ENCODE measurements around the gene CEBPG. TPM values are rescaled to one million over a fixed set of nuclear protein-coding genes. Genes with fewer than 3 reads are reported as not detected.
A peak's percentile ranks its signal among the peaks of the same experiment; 100 is the strongest.

CEBPG gene
- polyA plus RNA-seq, 6 donors from 2014 or later, result 7.1 to 12.0 (median 9.9) TPM

DNA sequence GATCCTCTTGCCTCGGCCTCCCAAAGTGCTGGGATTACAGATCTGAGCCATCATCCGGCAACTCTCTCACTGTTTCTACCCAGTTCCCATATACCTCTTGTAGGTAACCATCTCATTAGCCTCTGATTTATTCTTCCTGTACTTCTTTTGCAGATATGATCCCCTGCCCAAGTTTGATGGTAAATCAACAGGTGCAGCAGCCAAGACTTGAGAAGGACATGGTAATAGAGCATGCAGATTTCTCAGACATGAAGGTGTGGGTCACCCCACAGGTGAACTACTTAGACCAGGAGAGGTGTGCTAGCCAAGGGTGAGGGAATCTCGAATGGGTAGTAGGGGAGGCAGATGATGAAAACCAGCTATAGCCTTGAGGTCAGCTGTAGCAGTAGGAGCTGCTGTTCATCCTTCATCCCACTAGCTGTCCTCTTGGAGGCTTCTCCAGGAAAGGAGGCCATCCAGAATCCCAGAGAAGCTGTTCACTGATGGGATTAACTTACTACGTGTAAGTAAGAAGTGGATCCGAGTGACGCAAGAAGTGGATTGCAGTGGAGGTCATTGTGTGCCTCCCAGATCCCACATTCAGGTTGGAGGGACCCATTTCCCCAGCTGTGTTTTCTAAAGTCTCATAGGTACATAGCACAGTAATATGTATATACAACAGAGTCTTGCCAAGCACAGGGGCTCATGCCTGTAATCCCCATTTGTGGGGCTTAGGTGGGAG is 10.8 kb upstream of the CEBPG start:
- H3K4me1 Mint-ChIP-seq, result no peaks in the 10 kb centered on the region
- H3K27me3 Mint-ChIP-seq, result peaks cover 24 to 53% (median 49%) of the 10 kb centered on the region in 3 donors
- ATAC-seq (ENCODE audit: low read depth in 2 of 2), result no peak
- no peak for DNase-seq
- H3K9me3 Mint-ChIP-seq, result no peaks in the 10 kb centered on the region
- no peak overlapping the region for H3K27ac Mint-ChIP-seq
- no peak overlapping the region for H3K4me3 Mint-ChIP-seq
- no peaks in the 10 kb centered on the region for H3K36me3 Mint-ChIP-seq

DNA sequence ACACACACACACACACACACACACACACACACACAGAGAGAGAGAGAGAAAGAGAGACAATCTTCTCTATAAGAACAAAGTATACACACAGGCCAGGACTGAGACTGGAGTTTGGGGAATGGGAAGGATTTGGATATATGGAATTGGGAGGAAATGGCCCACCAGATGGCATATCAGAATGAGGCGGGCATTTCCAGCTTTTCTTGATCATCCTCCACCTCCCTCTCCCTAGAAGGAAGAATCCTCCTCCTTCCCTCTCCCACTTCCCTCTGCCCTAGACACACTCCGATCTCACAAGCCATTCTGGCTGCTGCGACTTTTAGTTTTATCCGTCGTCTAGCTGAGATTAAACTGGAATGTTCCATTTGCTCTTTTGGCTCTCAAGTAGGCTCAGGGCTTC is 10.0 kb upstream of the CEBPG start:
- Mint-ChIP-seq H3K27ac (peak overlapping the region in 2 of 6 donors; percentile 22 to 25), H3K9me3 (no peaks in the 10 kb centered on the region), H3K27me3 (peaks cover 27 to 56% (median 47%) of the 10 kb centered on the region in 3 donors), H3K4me1 (no peaks in the 10 kb centered on the region), H3K36me3 (no peaks in the 10 kb centered on the region), H3K4me3 (no peak overlapping the region)
- DNase-seq, result no peak
- no peak for ATAC-seq (ENCODE audit: low read depth in 2 of 2)

DNA sequence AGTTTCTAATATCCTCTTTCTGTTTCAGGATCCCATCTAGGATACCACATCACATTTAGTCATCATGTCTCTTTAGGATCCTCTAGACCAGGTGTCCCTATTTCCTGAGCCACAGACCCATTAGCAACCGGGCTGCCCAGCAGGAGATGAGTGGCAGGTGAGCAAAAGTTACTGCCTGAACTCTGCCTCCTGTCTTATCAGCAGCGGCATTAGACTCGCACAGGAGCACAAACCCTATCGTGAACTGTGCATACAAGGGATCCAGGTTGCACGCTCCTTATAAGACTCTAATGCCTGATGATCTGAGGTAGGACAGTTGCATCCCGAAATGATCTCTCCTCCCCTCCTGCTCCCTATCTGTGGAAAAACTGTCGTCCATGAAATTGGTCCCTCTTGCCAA is 7.8 kb upstream of the CEBPG start:
- Mint-ChIP-seq H3K36me3 (no peaks in the 10 kb centered on the region), H3K9me3 (no peaks in the 10 kb centered on the region), H3K27me3 (peaks cover 27 to 44% (median 39%) of the 10 kb centered on the region in 3 donors), H3K4me3 (no peak overlapping the region), H3K4me1 (no peaks in the 10 kb centered on the region), H3K27ac (no peak overlapping the region)
- no peak for DNase-seq
- no peak for ATAC-seq (ENCODE audit: low read depth in 2 of 2)

DNA sequence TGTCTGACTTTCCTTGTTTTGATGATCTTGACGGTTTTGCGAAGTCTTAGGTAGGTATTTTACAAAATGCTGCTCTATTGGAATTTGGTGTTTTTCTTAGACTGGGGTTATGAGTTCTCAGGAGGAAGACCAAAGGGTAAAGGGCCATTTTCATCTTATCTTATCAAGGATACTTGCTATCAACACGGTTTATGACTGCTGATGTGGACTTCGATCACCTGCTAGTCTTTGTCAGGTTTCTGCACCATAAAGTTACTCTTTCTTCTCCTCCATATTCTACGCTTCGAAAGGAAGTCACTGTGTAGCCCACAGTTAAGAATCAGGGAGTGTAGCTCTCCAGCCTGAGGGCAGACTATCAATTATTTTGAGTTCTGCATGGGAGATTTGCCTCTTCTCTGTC is 7.4 kb upstream of the CEBPG start:
- Mint-ChIP-seq H3K4me3 (no peak overlapping the region), H3K9me3 (no peaks in the 10 kb centered on the region), H3K36me3 (no peaks in the 10 kb centered on the region), H3K27me3 (peaks cover 27 to 43% (median 39%) of the 10 kb centered on the region in 3 donors), H3K4me1 (no peaks in the 10 kb centered on the region), H3K27ac (no peak overlapping the region)
- ATAC-seq (ENCODE audit: low read depth in 2 of 2) (no peak), DNase-seq (no peak)

DNA sequence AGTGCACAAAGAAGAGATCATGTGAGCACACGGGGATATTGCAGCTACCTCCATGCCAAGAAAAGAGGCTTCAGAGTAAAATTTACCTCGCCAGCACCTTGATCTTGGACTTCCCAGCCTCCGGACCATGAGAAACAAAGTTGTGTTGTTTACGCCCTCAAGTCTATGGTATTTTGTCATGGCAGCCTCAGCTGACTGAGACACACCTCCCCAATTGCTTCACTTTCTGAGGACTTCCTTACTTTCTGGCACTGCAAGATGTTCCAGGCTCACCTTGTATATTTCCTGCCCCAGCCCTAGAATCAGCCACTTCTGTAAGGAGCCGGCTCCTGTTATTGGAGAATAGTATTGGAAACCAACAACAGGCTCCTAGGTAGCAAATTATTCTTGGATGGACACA is 6.6 kb upstream of the CEBPG start:
- H3K9me3 Mint-ChIP-seq, result no peaks in the 10 kb centered on the region
- H3K4me1 Mint-ChIP-seq, result peaks cover 0 to under 1% (median 0%) of the 10 kb centered on the region in 3 donors
- H3K27ac Mint-ChIP-seq, result peak overlapping the region in 1 of 6 donors; percentile 17

DNA sequence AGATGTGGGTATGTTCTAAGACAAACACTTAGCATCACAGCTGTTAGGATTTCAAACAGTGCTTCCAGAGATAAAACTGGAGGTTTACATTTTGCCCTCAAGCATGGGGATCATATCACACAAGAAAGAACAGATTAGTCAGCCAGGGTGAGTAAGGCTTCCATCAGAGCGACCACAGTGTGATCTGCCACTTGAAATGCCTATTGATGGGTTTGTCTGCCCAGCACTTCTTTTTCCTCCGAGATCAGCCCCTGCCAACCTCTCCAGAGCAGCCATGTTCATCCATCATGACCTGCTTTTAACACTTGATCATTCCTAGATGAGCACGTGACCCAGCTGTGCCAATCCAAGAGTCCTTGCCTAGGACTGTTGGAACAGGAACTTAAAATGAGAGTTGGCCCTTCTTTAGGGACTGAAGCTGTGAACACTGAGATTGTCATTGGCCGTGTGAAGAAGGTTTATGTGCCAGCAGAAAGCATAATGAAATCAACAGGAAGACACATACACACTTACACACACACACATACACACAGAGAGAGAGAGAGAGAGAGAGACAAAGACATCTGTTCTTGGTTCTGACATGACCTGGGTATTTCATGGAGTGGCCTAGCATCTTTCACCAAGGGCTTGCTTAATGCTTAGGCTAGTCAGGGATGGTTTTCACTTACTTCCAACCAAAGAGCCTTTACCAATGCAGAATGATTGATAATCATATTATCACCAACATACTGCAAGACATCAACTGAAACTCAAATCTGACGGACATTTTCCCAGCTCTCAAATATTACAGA is 5.2 kb upstream of the CEBPG start:
- no peak for ATAC-seq (ENCODE audit: low read depth in 2 of 2)
- Mint-ChIP-seq H3K9me3 (no peaks in the 10 kb centered on the region), H3K36me3 (no peaks in the 10 kb centered on the region), H3K4me3 (no peak overlapping the region), H3K4me1 (peaks cover 5 to 11% (median 5%) of the 10 kb centered on the region in 3 donors), H3K27me3 (peaks cover 19 to 39% (median 27%) of the 10 kb centered on the region in 3 donors), H3K27ac (no peak overlapping the region)
- DNase-seq, result no peak

More for the DNA sequence above, 6.6 kb upstream of the CEBPG start:
- H3K27me3 Mint-ChIP-seq, result peaks cover 26 to 39% (median 36%) of the 10 kb centered on the region in 3 donors
- DNase-seq (no peak), ATAC-seq (ENCODE audit: low read depth in 2 of 2) (no peak)
- no peak overlapping the region for H3K4me3 Mint-ChIP-seq
- H3K36me3 Mint-ChIP-seq, result no peaks in the 10 kb centered on the region

DNA sequence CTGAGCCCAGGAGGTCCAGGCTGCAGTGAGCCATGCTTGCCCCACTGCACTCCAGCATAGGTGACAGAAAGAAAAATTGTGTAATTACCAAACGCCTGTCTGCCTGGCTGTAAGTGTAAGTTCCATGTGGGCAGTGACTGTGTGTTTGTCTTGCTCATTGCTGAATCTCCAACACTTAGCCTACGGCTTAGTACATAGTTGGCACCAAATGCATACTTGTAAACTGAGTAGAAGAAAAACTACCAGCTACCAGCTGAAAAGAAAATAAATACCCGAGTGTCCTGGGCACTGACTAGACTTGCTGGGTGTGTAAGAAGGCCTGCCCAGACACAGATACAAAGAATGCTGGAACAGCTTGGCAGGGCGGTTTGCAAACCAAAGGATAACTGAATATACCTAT is 2.7 kb upstream of the CEBPG start:
- peaks cover 12 to 19% (median 13%) of the 10 kb centered on the region in 3 donors for H3K27me3 Mint-ChIP-seq
- no peak for ATAC-seq (ENCODE audit: low read depth in 2 of 2)
- H3K27ac Mint-ChIP-seq, result no peak overlapping the region
- H3K9me3 Mint-ChIP-seq, result no peaks in the 10 kb centered on the region
- H3K36me3 Mint-ChIP-seq, result no peaks in the 10 kb centered on the region
- peak overlapping the region in 2 of 8 donors; percentile 28 to 61 for H3K4me3 Mint-ChIP-seq
- no peak for DNase-seq
- H3K4me1 Mint-ChIP-seq, result peaks cover 17 to 27% (median 21%) of the 10 kb centered on the region in 3 donors

DNA sequence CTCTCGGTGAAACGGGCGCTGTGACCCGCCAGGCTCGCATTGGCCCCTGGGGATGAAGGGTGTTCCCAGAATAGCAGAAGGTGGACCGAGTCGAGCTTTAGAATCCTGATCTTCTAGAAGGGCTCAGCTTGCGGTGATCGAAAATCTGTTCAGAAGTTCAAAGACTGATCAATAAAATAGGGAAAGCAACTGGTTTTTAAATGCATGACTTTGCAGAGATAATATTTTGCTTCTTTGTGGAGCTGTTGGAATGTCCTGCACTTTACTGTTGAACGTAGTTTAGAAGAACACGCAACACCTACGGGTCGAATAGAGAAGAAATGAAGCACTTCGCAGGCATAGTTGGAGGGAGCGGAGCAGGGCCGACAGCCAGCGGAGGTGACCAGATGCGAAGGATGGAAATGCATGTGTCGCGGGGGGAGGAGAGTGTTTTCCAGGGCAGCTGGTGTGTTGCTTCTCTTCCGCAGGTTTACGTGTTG is 766 bp downstream of the CEBPG start:
- Mint-ChIP-seq H3K36me3 (peaks cover 0 to 4% of the 10 kb centered on the region in 2 donors), H3K4me1 (peaks cover 27 to 54% (median 47%) of the 10 kb centered on the region in 3 donors), H3K4me3 (peak overlapping the region; percentile 79 to 95 (median 86)), H3K27me3 (no peaks in the 10 kb centered on the region), H3K9me3 (no peaks in the 10 kb centered on the region), H3K27ac (peak overlapping the region; percentile 72 to 94 (median 85))
- DNase-seq, result no peak
- ATAC-seq (ENCODE audit: low read depth in 2 of 2), result no peak

DNA sequence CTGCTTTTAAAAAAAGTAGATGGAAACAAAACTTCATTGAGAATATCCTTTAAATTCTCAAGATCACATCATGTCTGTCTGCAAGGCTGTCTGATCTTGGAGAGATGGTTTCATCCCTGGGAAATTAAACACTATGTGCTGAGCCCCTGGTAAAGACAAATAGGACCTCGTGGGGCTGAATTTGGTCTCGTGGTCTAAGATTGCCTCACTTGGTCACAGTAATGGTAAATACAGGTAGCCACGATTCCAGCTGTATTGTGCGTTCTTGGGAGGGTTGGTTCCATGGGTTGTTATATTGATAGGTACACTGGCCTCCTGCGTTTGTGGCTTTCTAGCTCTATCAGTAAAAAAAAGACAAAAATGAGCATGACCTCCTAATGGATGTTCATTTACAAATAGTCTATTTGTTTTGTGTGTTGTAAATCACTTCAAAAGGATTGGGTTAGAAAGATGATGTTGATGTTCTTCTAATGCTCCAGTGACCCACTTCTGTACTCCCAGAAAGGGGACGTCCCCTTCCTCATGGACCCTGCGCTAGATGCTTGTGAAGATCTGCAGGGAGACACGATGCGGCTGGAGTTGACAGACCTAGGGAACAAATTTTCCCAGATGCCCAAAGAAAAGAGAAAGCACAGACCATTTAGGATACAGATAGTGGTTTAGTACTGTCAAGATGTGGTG is 1.8 kb downstream of the CEBPG start:
- DNase-seq (no peak), ATAC-seq (ENCODE audit: low read depth in 2 of 2) (no peak)
- H3K4me1 Mint-ChIP-seq, result peaks cover 29 to 54% (median 47%) of the 10 kb centered on the region in 3 donors
- H3K27ac Mint-ChIP-seq, result peak overlapping the region in 5 of 6 donors; percentile 24 to 88 (median 57)
- H3K36me3 Mint-ChIP-seq, result peaks cover 0 to 7% of the 10 kb centered on the region in 2 donors
- no peaks in the 10 kb centered on the region for H3K27me3 Mint-ChIP-seq
- no peaks in the 10 kb centered on the region for H3K9me3 Mint-ChIP-seq
- H3K4me3 Mint-ChIP-seq, result peak overlapping the region in 7 of 8 donors; percentile 68 to 95 (median 82)

DNA sequence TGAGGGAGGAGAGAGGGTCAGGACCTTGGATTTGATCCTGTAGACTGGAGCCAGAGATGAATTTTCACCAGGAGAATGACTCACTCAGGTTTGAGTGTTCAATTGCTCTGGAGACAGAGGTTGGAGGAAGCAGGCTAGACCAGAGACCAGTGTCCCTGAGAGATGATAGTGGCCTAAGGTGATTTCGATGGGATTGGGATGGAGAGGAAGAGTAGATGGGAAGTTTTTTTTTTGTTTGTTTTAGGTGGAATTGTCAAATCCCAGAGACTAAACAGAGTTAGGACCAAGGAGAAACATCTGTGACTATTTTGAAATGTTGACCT is 2.3 kb downstream of the CEBPG start:
- H3K27me3 Mint-ChIP-seq, result no peaks in the 10 kb centered on the region
- ATAC-seq (ENCODE audit: low read depth in 2 of 2) (no peak), DNase-seq (no peak)
- peaks cover 30 to 54% (median 48%) of the 10 kb centered on the region in 3 donors for H3K4me1 Mint-ChIP-seq
- peak overlapping the region in 2 of 6 donors; percentile 26 to 88 for H3K27ac Mint-ChIP-seq
- H3K36me3 Mint-ChIP-seq, result peaks cover 0 to 7% of the 10 kb centered on the region in 2 donors
- no peaks in the 10 kb centered on the region for H3K9me3 Mint-ChIP-seq
- peak overlapping the region in 3 of 8 donors; percentile 43 to 80 (median 79) for H3K4me3 Mint-ChIP-seq

DNA sequence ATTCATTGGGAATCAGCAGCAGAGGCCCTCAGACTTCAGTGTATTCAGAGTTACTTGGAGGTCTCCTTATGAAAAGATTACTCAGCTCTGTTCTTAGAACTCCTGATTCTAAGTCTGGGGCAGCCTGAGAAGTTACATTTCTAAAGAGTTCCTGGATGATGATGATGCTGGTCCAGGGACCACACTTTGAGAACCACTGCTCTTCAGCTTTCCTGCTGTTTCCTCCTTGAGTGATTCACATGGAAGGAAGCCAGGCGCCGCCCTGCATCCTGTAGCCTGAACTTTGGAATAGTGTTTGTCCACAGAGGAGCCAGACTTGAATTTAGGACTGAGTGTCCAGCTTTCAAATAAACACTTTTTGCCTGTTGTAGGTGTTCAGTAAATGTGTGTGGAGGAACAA is 2.9 kb downstream of the CEBPG start:
- DNase-seq, result no peak
- Mint-ChIP-seq H3K4me3 (peak overlapping the region in 2 of 8 donors; percentile 15 to 79), H3K4me1 (peaks cover 36 to 60% (median 53%) of the 10 kb centered on the region in 3 donors), H3K27me3 (no peaks in the 10 kb centered on the region), H3K36me3 (peaks cover 0 to 7% of the 10 kb centered on the region in 2 donors), H3K9me3 (no peaks in the 10 kb centered on the region), H3K27ac (peak overlapping the region in 1 of 6 donors; percentile 14)
- ATAC-seq (ENCODE audit: low read depth in 2 of 2), result no peak

DNA sequence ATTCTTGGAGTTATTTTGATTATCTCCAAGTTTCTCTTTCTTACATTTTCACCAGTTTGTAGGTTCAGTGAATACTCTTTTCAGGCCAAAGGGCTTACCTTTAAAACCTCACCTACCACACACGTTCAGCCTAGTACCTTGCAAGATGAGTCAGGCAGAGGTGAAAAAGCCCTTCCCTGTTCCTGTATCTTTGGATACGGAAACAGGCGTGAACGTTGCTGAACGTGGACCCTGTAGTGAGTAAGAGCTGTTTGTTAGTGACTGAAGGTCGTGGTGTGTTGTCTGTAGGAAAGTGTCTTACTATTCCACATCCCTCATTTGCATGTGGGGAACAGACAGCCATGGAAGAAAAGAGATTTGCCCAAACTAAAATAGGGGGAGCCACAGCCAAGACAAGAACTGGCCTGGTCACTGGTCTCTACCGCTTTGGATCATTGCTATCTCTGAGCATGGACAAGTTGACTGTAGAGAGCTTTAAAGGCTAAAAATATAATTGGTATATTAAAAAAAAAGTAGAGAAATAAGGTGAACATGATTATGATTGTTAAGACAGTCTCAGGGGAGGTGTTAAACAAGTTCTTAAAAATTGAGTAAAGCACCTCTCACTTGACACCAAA is 3.5 kb downstream of the CEBPG start:
- ATAC-seq (ENCODE audit: low read depth in 2 of 2) (no peak), DNase-seq (no peak)
- Mint-ChIP-seq H3K27me3 (no peaks in the 10 kb centered on the region), H3K4me1 (peaks cover 39 to 61% (median 54%) of the 10 kb centered on the region in 3 donors), H3K27ac (no peak overlapping the region), H3K9me3 (no peaks in the 10 kb centered on the region), H3K36me3 (peaks cover 0 to 7% of the 10 kb centered on the region in 2 donors), H3K4me3 (peak overlapping the region in 1 of 8 donors; percentile 79)

All from naive B cell (primary cell).